Measurements from ENCODE around the gene PEX14. TPM values are rescaled to one million over a fixed set of nuclear protein-coding genes. Genes with fewer than 3 reads are reported as not detected.

The PEX14 gene
- total and polyA plus RNA-seq, 9 of the 15 experiments (the other 6 are each of a cell fraction or from before 2014, with no cell fraction given) = 2.6 to 45.7 (median 22.7) TPM

DNA sequence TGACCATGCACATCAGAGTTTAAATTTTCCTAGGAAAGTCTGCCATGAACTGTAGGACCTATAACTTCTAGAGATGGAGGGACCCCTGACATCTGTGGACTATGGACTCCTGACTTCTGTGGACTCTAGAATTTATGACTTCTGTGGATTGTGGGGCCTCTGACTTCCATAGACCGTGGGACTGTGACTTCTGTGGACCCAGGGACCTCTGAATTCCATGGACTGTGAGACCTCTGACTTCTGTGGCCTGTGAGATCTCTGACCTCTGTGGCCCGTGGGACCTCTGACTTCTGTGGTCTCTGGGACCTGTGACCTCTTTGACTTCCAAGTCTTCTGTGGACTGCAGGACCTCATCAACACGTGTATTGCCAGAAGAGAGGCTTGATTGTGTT is 36.7 kb downstream of the PEX14 start:
- intact Hi-C loops (cut with micrococcal nuclease) = loop anchor here (10.0 kb wide), 1 partner anchor 433 kb away; no protein-coding TSS in a partner anchor
- H3K9ac ChIP-seq (ENCODE audit: insufficient read depth in 1 of 2, low read depth in 2 of 2, low read length in 2 of 2) = peak overlapping the region; percentile 3 to 57; a peak in 2 of 4 replicates
- TF ChIP-seq, protein P1, sequence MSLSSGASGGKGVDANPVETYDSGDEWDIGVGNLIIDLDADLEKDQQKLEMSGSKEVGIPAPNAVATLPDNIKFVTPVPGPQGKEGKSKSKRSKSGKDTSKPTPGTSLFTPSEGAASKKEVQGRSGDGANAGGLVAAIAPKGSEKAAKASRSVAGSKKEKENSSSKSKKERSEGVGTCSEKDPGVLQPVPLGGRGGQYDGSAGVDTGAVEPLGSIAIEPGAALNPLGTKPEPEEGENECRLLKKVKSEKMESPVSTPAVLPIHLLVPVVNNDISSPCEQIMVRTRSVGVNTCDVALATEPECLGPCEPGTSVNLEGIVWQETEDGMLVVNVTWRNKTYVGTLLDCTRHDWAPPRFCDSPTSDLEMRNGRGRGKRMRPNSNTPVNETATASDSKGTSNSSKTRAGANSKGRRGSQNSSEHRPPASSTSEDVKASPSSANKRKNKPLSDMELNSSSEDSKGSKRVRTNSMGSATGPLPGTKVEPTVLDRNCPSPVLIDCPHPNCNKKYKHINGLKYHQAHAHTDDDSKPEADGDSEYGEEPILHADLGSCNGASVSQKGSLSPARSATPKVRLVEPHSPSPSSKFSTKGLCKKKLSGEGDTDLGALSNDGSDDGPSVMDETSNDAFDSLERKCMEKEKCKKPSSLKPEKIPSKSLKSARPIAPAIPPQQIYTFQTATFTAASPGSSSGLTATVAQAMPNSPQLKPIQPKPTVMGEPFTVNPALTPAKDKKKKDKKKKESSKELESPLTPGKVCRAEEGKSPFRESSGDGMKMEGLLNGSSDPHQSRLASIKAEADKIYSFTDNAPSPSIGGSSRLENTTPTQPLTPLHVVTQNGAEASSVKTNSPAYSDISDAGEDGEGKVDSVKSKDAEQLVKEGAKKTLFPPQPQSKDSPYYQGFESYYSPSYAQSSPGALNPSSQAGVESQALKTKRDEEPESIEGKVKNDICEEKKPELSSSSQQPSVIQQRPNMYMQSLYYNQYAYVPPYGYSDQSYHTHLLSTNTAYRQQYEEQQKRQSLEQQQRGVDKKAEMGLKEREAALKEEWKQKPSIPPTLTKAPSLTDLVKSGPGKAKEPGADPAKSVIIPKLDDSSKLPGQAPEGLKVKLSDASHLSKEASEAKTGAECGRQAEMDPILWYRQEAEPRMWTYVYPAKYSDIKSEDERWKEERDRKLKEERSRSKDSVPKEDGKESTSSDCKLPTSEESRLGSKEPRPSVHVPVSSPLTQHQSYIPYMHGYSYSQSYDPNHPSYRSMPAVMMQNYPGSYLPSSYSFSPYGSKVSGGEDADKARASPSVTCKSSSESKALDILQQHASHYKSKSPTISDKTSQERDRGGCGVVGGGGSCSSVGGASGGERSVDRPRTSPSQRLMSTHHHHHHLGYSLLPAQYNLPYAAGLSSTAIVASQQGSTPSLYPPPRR (CRISPR knock-in tag; IDR thresholded peaks at IDR 0.05; ENCODE audit: borderline replicate concordance) = 0 out of 2 replicates have a peak, but pooled peaks have one; percentile 51
- peak; percentile 2; the same call in 1 of the 2 replicates for TF ChIP-seq ZNF41 (CRISPR knock-in tag; conservative IDR thresholded peaks at IDR 0.05)
- no peak for TF ChIP-seq NR2C2 (CRISPR knock-in tag; IDR thresholded peaks at IDR 0.05)
- peak; percentile 68 for TF ChIP-seq NR2C2 (tag; IDR thresholded peaks at IDR 0.05)
- no peak for TF ChIP-seq NRF1 (conservative IDR thresholded peaks at IDR 0.05 in 1 of 2, IDR thresholded peaks at IDR 0.05 in 1 of 2)
- 0 out of 2 replicates have a peak, but pooled peaks have one; percentile 23 for TF ChIP-seq ZNF311 (CRISPR knock-in tag; IDR thresholded peaks at IDR 0.05)
- TF ChIP-seq TAF9B (IDR thresholded peaks at IDR 0.05; ENCODE audit: partially characterized antibody) = peak; percentile 27
- 0 out of 2 replicates have a peak, but pooled peaks have one; percentile 32 for TF ChIP-seq ESRRA (IDR thresholded peaks at IDR 0.05; ENCODE audit: borderline replicate concordance, low read depth)
- TF ChIP-seq ZNF644 (tag; IDR thresholded peaks at IDR 0.05; ENCODE audit: low read depth) = peak; percentile 11; the same call in 1 of the 2 replicates
- TF ChIP-seq MAFG (tag; conservative IDR thresholded peaks at IDR 0.05) = 0 out of 2 replicates have a peak, but pooled peaks have one; percentile 3
- peak; percentile 78 for TF ChIP-seq BHLHE40 (IDR thresholded peaks at IDR 0.05; ENCODE audit: low read length)
- TF ChIP-seq, protein P2, sequence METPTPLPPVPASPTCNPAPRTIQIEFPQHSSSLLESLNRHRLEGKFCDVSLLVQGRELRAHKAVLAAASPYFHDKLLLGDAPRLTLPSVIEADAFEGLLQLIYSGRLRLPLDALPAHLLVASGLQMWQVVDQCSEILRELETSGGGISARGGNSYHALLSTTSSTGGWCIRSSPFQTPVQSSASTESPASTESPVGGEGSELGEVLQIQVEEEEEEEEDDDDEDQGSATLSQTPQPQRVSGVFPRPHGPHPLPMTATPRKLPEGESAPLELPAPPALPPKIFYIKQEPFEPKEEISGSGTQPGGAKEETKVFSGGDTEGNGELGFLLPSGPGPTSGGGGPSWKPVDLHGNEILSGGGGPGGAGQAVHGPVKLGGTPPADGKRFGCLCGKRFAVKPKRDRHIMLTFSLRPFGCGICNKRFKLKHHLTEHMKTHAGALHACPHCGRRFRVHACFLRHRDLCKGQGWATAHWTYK (CRISPR knock-in tag; IDR thresholded peaks at IDR 0.05) = peak; percentile 84; the same call in 1 of the 2 replicates
- TF ChIP-seq, protein P3, sequence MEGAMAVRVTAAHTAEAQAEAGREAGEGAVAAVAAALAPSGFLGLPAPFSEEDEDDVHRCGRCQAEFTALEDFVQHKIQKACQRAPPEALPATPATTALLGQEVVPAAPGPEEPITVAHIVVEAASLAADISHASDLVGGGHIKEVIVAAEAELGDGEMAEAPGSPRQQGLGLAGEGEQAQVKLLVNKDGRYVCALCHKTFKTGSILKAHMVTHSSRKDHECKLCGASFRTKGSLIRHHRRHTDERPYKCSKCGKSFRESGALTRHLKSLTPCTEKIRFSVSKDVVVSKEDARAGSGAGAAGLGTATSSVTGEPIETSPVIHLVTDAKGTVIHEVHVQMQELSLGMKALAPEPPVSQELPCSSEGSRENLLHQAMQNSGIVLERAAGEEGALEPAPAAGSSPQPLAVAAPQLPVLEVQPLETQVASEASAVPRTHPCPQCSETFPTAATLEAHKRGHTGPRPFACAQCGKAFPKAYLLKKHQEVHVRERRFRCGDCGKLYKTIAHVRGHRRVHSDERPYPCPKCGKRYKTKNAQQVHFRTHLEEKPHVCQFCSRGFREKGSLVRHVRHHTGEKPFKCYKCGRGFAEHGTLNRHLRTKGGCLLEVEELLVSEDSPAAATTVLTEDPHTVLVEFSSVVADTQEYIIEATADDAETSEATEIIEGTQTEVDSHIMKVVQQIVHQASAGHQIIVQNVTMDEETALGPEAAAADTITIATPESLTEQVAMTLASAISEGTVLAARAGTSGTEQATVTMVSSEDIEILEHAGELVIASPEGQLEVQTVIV (CRISPR knock-in tag; IDR thresholded peaks at IDR 0.05; ENCODE audit: borderline replicate concordance) = no peak

More for the DNA sequence above, 36.7 kb downstream of the PEX14 start:
- no peaks in the 10 kb centered on the region for H3K27me3 ChIP-seq (ENCODE audit: control insufficient read depth in 2 of 2, insufficient read depth in 2 of 2, low read length in 2 of 2)
- no peaks in the 10 kb centered on the region for H3K9me3 ChIP-seq (replicated peaks; ENCODE audit: control insufficient read depth, insufficient read depth, low read depth, low read length)
- no TSS peak for BruUV-seq (replicated peaks)
- H3K9me1 ChIP-seq (ENCODE audit: control insufficient read depth, insufficient read depth, low read length) = peaks cover 14% of the 10 kb centered on the region
- ChIA-PET CTCF (ENCODE audit: low intra/inter-chr PET ratio) (interaction anchor here (0.7 to 0.9 kb wide), 2 partner anchors 15 to 1082 kb away, joined by 3 read pairs; no protein-coding TSS in a partner anchor), POLR2A (interaction anchor here (0.6 to 2.2 kb wide), 5 partner anchors 12 to 470 kb away, joined by 3 to 7 read pairs (median 4); a partner anchor contains a TSS)
- peaks cover 29 to 35% of the 10 kb centered on the region in 2 experiments for H3K4me1 ChIP-seq (replicated peaks in 1 of 2; ENCODE audit: control insufficient read depth in 2 of 2, insufficient read depth in 2 of 2, low read length in 2 of 2)
- peaks cover 50% of the 10 kb centered on the region for H4K20me1 ChIP-seq (replicated peaks; ENCODE audit: control insufficient read depth, insufficient read depth, low read length)
- peak; percentile 5 for ATAC-seq
- FAIRE-seq = no peak
- H2AFZ ChIP-seq (ENCODE audit: low read depth, low read length) = no peak overlapping the region
- H3K4me3 ChIP-seq = no peak overlapping the region
- peak in 2 of 4 experiments; percentile 41 to 57 for DNase-seq (ENCODE audit: extremely low read depth in 1 of 4, low spot score in 3 of 4)
- H3K27ac ChIP-seq (ENCODE audit: extremely low read depth, low read depth, low read length) = peak overlapping the region; percentile 84
- H3K36me3 ChIP-seq (ENCODE audit: control insufficient read depth, insufficient read depth, low read length) = peaks cover 22% of the 10 kb centered on the region; the same call in 2 of the 3 replicates
- in situ Hi-C loops (cut with MboI) = no loop called here
- H3K79me2 ChIP-seq (ENCODE audit: control insufficient read depth, insufficient read depth, low read length) = peaks cover 93% of the 10 kb centered on the region
- 12% methylated on average over 3 of the region's 3 CpGs for WGBS (ENCODE audit: insufficient coverage, low coverage, missing lambda C conversion rate)
- H3K4me2 ChIP-seq (ENCODE audit: insufficient read depth, low read length) = peak overlapping the region; percentile 51
